Esophagus squamous epithelium (tissue), 5 donors: ENCODE data around the gene PTGES3. TPM values are rescaled to one million over a fixed set of nuclear protein-coding genes. Genes with fewer than 3 reads are reported as not detected.

Source experiments
- DNase-seq: peaks from one replicate; lab custom pipeline; 2025; lab: John Stamatoyannopoulos, UW
- H3K27ac ChIP-seq, 4 donors: fragments of 200-600 bp; sonication (generic); one replicate each; pipeline ENCODE4 v1.5.1; 2016 to 2019; ENCODE audit warnings: mild to moderate bottlenecking in 1 of 4
- H3K27me3 ChIP-seq, 4 donors: fragments of 200-600 bp; sonication (generic); 1 replicate in 3 of 4; 2 replicates in 1 of 4; pipeline versions ENCODE4 v1.5.1 to v1.6.0; 2017 to 2021; ENCODE audit warnings: antibody characterized with exemption in 1 of 4
- H3K36me3 ChIP-seq, 3 donors: fragments of 200-600 bp; sonication (generic); one replicate each; pipeline ENCODE4 v1.5.1; 2016 to 2019
- H3K4me1 ChIP-seq, 3 donors: fragments of 200-600 bp; sonication (generic); one replicate each; pipeline ENCODE4 v1.5.1; 2017 to 2019
- H3K4me3 ChIP-seq, 4 donors: fragments of 200-600 bp; sonication (generic); 1 replicate in 3 of 4; 2 replicates in 1 of 4; pipeline ENCODE4 v1.5.1; 2016 to 2019; ENCODE audit warnings: mild to moderate bottlenecking in 2 of 4, moderate library complexity in 1 of 4
- H3K9me3 ChIP-seq, 3 donors: fragments of 200-600 bp; sonication (generic); one replicate each; pipeline ENCODE4 v1.5.1; 2016 to 2019
- CTCF ChIP-seq, 6 experiments: fragments of 450-650 bp in 4 of 6; fragments of 200-600 bp in 2 of 6; sonication (generic) in 2 of 6; IDR thresholded peaks; one replicate each; pipeline ENCODE4 v1.5.1; 2016 to 2019; ENCODE audit warnings: antibody characterized with exemption in 6 of 6, mild to moderate bottlenecking in 4 of 6, moderate library complexity in 4 of 6
- POLR2A ChIP-seq, 4 donors: fragments of 450-650 bp; IDR thresholded peaks; one replicate each; pipeline ENCODE4 v1.6.1; 2017; ENCODE audit warnings: antibody characterized with exemption in 4 of 4, mild to moderate bottlenecking in 4 of 4, moderate library complexity in 3 of 4
- WGBS, 2 donors: methylation state at CpG; one replicate each; pipeline ENCODE4 v1.1.5; 2018; 5-methylcytosine and 5-hydroxymethylcytosine counted together
- intact Hi-C: fragments of 100-400 bp; cut with DNase I; formaldehyde crosslinking; loops from one replicate; pipeline ENCODE4 v1.15.0; 2022
- total RNA-seq, 4 donors: library from RNA; depleted of rRNA; stranded (reverse); fragments of >200 nt; gene quantifications; one replicate each; pipeline ENCODE4 v1.1.0, GENCODE V29; 2016
- donor health status: DM: yes; HTN: yes; CAD: no.

The PTGES3 gene
- total RNA-seq, 4 donors from 2014 or later: 61.9 to 157 (median 100) TPM

- Histone ChIP-seq H3K4me3 (peak overlapping the region in 3 of 4 donors; percentile 13 to 78 (median 75)), H3K4me1 (peaks cover 45 to 88% (median 70%) of the 10 kb centered on the region in 3 donors), H3K36me3 (peaks cover 0 to 55% (median 17%) of the 10 kb centered on the region in 3 donors), H3K9me3 (no peaks in the 10 kb centered on the region), H3K27me3 (no peaks in the 10 kb centered on the region), H3K27ac (peak overlapping the region; percentile 91 to 96 (median 93))
- intact Hi-C loops: loop anchor here (5.0 to 10.0 kb wide), 2 partner anchors 34 to 76 kb away; partner anchors contain the start of genes ATP5F1B and PTGES3
- DNase-seq: no peak
- TF ChIP-seq POLR2A (IDR thresholded peaks at IDR 0.05) (no peak), CTCF (IDR thresholded peaks at IDR 0.05) (no peak)
- 30 to 39% methylated on average over 2 of the region's 2 CpGs for WGBS, 2 donors
Observed at GRCh38 chr12:56721216-56721615, 33.1 kb upstream of the PTGES3 start.

- no peak for TF ChIP-seq POLR2A (IDR thresholded peaks at IDR 0.05)
- TF ChIP-seq CTCF (IDR thresholded peaks at IDR 0.05): peak in 1 of 6 experiments; percentile 5
- DNase-seq: no peak
- Histone ChIP-seq H3K27ac (peak overlapping the region; percentile 91 to 96 (median 93)), H3K9me3 (no peaks in the 10 kb centered on the region), H3K27me3 (no peaks in the 10 kb centered on the region), H3K4me1 (peaks cover 45 to 88% (median 71%) of the 10 kb centered on the region in 3 donors), H3K36me3 (peaks cover 0 to 60% (median 17%) of the 10 kb centered on the region in 3 donors), H3K4me3 (peak overlapping the region in 2 of 4 donors; percentile 75 to 78)
- WGBS, 2 donors: 33 to 85% methylated on average over 1 of the region's 1 CpG
- intact Hi-C loops: loop anchor here (5.0 to 10.0 kb wide), 2 partner anchors 33 to 76 kb away; partner anchors contain the start of genes ATP5F1B and PTGES3
Observed at GRCh38 chr12:56720731-56721151, 32.7 kb upstream of the PTGES3 start.

GRCh38 chr12:56719056-56719455 is 31.0 kb upstream of the PTGES3 start:
- Histone ChIP-seq H3K4me1 (peaks cover 45 to 99% (median 75%) of the 10 kb centered on the region in 3 donors), H3K9me3 (no peaks in the 10 kb centered on the region), H3K36me3 (peaks cover 0 to 77% (median 20%) of the 10 kb centered on the region in 3 donors), H3K27me3 (no peaks in the 10 kb centered on the region), H3K4me3 (no peak overlapping the region), H3K27ac (peak overlapping the region in 1 of 4 donors; percentile 21)
- no peak for DNase-seq
- TF ChIP-seq CTCF (IDR thresholded peaks at IDR 0.05) (no peak), POLR2A (IDR thresholded peaks at IDR 0.05) (no peak)
- intact Hi-C loops: no loop called here

- H3K4me1 ChIP-seq: peaks cover 44 to 95% (median 75%) of the 10 kb centered on the region in 3 donors
- H3K27ac ChIP-seq: no peak overlapping the region
- no peaks in the 10 kb centered on the region for H3K27me3 ChIP-seq
- no peak for DNase-seq
- 51 to 82% methylated on average over 2 to 4 of the region's 4 CpGs for WGBS, 2 donors
- peaks cover 0 to 81% (median 25%) of the 10 kb centered on the region in 3 donors for H3K36me3 ChIP-seq
- no peak overlapping the region for H3K4me3 ChIP-seq
- TF ChIP-seq CTCF (IDR thresholded peaks at IDR 0.05): no peak
- TF ChIP-seq POLR2A (IDR thresholded peaks at IDR 0.05): no peak
- intact Hi-C loops: no loop called here
- H3K9me3 ChIP-seq: no peaks in the 10 kb centered on the region
Observed at GRCh38 chr12:56718636-56719035, 30.6 kb upstream of the PTGES3 start.

- Histone ChIP-seq H3K36me3 (peaks cover 0 to 86% (median 29%) of the 10 kb centered on the region in 3 donors), H3K27ac (no peak overlapping the region), H3K9me3 (no peaks in the 10 kb centered on the region), H3K4me1 (peaks cover 39 to 90% (median 72%) of the 10 kb centered on the region in 3 donors), H3K27me3 (no peaks in the 10 kb centered on the region), H3K4me3 (no peak overlapping the region)
- TF ChIP-seq CTCF (IDR thresholded peaks at IDR 0.05) (no peak), POLR2A (IDR thresholded peaks at IDR 0.05) (no peak)
- WGBS, 2 donors: no CpG with 5 or more reads among the region's 1 CpG
- intact Hi-C loops: no loop called here
- DNase-seq: no peak
Observed at GRCh38 chr12:56718149-56718548, 30.1 kb upstream of the PTGES3 start.
